HG02884 (cell line): ENCODE measurements around the gene TRIM46.
"Not testable (repeated sequence)": the region's sequence is repeated elsewhere in the genome, so short reads cannot be mapped to it uniquely, and the experiment has no call there.

Experiments used
- ATAC-seq: cut with Tn5 transposase; IDR thresholded peaks from one replicate; pipeline ENCODE4 v1.9.1; 2021; ENCODE audit warnings: mild to moderate bottlenecking, moderate library complexity; ENCODE audit not compliant: unreplicated experiment

The TRIM46 gene

GRCh38 chr1:155185783-155186066, 12.1 kb downstream of the TRIM46 start:
- no peak for ATAC-seq

DNA sequence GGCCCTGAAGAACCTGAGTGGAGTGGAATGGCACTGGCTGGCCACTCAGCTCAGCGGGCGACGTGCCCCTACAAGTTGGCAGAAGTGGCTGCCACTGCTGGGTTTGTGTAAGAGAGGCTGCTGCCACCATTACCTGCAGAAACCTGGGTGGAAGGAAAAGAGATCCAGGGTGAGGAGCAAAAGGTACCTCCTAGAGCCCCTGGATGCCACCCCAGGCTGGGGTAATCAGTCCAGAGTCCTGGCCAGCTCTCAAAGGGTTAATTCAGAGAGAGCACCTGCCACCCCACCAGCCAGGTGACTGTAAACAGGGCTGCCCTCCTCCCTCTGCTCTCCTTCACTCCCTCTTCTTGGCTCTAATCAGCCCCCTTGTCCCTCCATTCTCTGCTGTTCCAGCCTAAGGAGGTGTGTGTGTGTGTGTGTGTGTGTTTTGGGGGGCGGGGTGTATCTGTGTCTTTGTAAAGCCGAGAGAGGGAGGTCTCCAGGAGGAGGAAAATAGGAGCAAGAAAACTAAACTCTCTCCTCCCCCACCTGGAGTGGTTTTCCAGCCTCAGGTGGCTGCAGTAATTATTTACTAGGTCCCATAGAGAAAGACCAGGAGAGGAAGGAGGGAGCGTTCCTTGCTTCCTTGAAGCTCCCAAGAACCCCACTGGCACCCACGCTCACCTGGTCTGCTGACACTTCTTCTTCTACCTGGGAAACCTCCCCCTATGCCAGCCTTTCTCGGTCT, 12.6 kb downstream of the TRIM46 start:
- ATAC-seq, result no peak

DNA sequence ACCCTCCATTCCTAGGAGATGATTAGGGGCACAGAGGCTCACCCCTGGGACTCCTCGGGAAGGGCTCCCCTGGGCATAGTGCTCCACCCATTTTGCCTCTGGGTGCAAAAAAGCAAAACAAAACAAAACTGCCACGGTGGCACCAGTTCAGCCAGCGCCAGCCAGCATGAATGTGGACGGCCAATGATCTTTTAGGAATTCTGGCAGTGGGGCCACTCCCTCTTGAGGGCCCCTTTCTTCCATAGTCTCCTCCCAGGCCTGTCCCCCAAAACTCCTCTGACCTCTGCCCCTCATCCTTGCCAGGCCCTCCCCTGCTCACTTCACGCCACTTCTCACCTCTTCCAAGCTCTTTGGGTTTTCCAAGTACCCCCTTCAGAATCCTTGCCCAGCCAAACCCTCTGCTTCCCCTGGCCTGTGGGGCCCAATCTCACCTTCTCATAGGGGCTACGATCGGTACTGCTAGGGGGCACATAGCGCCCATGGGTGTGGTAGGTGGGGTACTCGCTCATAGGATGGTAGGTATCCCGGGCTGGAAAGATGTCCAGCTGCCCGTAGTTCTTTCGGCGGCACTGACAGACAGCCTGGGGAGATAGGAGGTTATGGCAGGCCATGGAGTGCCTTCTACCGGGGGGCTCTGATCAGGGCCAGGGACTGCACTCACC, 13.3 kb downstream of the TRIM46 start:
- ATAC-seq, result no peak

DNA sequence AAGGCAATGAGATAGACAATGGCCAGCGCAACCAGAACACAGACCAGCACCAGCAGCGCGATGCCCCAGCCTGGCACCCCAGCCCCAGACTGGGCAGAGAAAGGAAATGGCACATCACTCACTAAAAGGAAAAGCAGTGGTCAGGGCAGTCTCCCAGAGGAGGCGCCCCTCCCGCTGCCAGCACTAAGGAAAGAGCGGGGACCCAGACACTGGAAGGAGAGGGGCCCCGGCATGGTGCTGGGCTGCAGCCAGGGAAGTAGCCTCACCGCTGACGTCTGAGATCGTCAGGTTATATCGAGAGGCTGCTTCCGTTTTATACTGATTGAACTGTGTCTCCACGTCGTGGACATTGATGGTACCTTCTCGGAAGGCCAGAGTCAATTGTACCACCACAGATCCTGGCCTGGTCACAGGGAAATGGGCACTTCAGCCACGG, 13.8 kb downstream of the TRIM46 start:
- ATAC-seq, result no peak

GRCh38 chr1:155188268-155188667, 14.6 kb downstream of the TRIM46 start:
- no peak for ATAC-seq

- not testable (repeated sequence) for ATAC-seq
Observed at GRCh38 chr1:155189926-155190325, 16.3 kb downstream of the TRIM46 start.

DNA sequence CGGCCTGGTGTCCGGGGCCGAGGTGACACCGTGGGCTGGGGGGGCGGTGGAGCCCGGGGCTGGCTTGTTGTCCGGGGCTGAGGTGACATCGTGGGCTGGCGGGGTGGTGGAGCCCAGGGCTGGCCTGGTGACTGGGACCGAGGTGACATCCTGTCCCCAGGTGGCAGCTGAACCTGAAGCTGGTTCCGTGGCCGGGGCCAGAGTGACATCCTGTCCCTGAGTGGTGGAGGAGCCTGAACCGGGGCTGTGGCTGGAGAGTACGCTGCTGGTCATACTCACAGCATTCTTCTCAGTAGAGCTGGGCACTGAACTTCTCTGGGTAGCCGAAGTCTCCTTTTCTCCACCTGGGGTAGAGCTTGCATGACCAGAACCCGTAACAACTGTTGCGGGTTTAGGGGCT, 18.3 kb downstream of the TRIM46 start:
- ATAC-seq, result no peak

GRCh38 chr1:155192346-155193274, 19.0 kb downstream of the TRIM46 start:
- ATAC-seq, result no peak

GRCh38 chr1:155193275-155193990, 19.8 kb downstream of the TRIM46 start:
- ATAC-seq, result peak; percentile 48

- ATAC-seq, result not testable (repeated sequence)
Observed at GRCh38 chr1:155193991-155194240, 20.3 kb downstream of the TRIM46 start.

DNA sequence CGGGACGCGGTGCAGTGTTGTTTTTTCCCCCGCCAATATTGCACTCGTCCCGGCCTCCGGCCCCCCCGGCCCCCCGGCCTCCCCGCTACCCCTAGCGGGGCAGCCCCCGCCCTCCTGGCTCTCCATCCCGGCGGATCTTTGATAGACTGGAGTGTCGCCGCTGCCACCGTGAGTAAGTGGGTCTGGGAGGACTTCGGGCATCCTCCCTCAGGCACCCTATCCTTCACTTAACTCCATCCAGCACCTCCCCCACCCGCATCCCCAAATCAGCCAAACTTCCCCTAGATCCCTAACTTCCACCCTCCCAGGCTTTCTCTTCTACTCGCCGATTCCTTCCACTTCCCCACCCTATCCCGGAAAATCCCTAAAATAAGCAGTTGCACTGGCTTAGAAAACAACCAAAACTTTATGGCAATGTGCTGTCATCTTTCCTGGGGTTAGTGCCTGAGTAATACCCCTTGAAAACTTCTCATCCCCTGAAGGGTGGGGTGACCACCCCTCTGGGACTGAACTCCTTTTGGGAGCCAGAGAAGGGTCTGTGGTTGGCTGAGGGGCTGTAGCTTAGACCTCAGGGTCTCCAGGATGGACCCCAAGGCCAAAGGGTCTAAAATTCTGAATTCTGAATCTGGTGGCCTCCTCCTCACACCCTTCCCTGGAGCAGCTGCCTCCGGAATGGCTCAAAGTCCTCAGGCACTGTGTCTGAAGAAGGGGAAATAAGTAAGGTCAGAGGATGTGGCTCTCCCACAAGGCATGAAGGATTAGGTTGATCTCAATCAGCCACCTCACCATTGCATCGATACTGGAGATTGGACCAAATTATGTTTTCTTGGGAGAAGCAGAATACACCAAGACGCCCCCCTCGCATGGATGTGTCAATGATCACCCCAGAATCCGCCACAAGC, 21.8 kb downstream of the TRIM46 start:
- no peak for ATAC-seq

DNA sequence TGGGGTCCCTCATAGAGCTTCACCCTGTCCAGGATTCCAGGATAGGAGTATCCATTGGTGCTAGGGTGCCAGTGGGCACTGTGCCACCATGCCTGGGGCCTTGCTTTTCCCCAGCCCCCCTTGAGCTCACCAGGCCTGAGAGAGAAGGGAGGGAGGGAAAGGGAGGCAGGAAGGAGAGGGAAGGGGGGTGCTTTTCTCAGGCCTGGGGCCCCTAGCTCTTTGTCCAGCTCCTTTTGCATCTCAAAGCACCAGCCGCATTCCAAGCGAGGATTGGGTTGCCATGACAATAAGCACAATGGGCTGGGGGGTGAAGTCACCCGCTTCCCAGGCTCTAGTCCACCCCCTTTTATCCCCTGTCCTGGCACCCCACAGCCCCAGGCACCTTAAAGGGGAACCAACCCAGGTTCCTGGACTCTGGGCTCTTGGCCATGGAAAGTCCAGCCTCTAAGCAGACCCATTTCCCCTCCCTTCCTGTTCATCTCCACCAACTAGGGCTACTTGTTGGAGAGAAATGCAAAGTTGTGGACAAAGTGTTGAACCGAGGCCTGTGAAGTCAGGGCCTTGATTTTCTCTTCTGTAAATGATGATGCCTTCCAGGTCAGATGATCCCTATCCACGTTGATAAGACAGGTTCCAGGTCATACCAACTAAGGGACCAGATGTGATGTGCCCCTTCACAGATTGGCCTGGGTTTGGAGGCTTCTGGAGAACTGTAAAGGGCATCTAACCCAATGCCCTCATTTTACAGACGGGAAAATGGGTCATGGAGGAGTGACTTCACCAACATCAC, 22.6 kb downstream of the TRIM46 start:
- ATAC-seq, result no peak

- ATAC-seq, result no peak
Observed at GRCh38 chr1:155196893-155197638, 23.4 kb downstream of the TRIM46 start.

- ATAC-seq, result no peak
Observed at GRCh38 chr1:155197901-155198546, 24.4 kb downstream of the TRIM46 start.

- no peak for ATAC-seq
Observed at GRCh38 chr1:155198547-155198906, 24.9 kb downstream of the TRIM46 start.

DNA sequence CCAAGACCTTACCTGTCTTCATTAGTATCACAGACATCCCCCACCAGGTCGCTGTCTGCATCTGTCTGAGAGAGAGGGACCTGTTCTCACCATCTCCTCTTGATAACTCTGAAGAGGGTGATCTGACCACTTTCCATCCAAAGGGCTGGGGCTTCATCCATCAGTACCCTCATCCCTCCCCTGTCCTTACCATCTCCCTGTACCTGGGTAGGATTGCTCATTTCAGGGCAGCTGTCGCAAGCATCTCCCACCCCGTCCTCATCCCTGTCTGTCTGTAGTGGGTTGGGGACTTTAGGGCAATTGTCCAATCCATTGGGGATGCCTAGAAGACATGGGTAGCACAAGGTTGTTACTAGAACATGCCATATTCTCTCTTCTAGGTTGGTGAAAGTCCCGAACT, 26.1 kb downstream of the TRIM46 start:
- no peak for ATAC-seq

GRCh38 chr1:155200920-155201319, 27.3 kb downstream of the TRIM46 start:
- ATAC-seq, result no peak

DNA sequence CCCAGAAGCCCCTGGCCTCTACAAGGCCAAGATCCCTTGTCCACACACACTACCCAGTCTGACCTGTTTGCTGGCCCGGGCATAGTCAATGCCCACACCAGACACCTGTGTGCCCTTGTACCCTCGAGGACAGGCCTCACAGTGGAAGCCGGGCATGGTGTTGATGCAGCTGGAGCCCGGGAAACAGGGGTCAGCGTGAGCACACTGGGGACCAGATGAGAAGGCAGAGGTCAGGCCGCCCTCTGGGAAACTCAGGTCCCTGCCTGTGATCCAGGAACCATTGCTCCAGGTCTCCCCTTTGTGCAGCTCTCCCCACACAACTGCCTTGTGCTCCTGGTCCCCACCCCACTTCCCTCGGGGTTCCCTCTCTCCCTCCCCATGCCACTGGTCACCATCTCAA, 28.5 kb downstream of the TRIM46 start:
- no peak for ATAC-seq
